Neuron (in vitro differentiated cells): ENCODE results near the gene ADGRG3.

Source experiments
- H2AFZ ChIP-seq: one replicate; pipeline ENCODE4 v1.6.1; 2013; ENCODE audit warnings: low read depth, mild to moderate bottlenecking, inconsistent platforms, low read length, moderate library complexity
- H3K27me3 ChIP-seq: one replicate; pipeline ENCODE4 v1.6.1; 2013; ENCODE audit warnings: low read length; ENCODE audit not compliant: insufficient read depth
- H3K36me3 ChIP-seq: one replicate; pipeline ENCODE4 v1.6.1; 2013; ENCODE audit warnings: low read length; ENCODE audit not compliant: insufficient read depth
- H3K4me1 ChIP-seq: one replicate; pipeline ENCODE4 v1.6.1; 2013; ENCODE audit warnings: low read length; ENCODE audit not compliant: insufficient read depth
- H3K4me3 ChIP-seq: 2 replicates; pipeline ENCODE4 v1.5.1; 2013; ENCODE audit warnings: mild to moderate bottlenecking, low read length, moderate library complexity
- H3K9me3 ChIP-seq: one replicate; pipeline ENCODE4 v1.6.1; 2013; ENCODE audit warnings: low read length

The ADGRG3 gene

DNA sequence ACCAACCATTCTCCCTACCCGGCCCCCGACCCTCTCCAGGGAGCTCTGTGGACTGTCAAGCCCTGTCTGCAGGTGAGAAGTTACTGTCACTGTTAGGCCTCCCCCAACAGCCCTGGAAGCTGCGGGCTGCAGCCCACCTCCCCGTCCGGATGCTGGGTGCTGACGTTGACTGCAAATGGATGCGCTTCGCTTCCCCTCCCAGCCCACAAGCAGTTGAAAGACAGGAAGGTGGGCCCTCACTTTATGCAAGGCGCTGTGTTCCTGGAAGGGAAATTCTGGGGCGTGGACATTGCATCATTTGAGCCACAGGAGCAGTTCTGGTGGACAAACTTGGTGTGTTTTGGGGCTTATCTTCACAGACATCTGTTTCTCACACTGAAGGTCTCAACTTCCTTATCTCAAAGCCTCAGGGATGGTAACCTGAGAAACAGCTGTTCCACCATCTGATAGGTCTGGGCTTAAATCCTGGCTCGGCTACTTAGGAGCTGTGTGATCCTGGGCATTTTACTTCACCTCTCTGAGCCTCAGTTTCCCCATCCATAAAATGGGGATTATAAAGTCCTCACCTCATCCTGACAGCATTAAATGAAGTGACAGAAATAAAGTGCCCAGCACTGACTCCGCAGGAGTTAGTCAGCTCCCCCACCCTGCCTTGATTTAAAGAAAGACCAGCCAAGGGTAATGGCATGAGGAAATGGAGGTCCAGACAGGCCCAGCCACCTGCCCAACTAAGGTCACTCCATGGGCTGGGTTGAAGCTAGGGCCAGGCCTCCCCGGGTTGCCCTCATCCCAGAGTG is 21.9 kb downstream of the ADGRG3 start:
- Histone ChIP-seq H3K4me3 (no peak overlapping the region), H2AFZ (no peak overlapping the region), H3K4me1 (peaks cover 5% of the 10 kb centered on the region), H3K36me3 (no peaks in the 10 kb centered on the region), H3K27me3 (peaks cover 3% of the 10 kb centered on the region), H3K9me3 (no peaks in the 10 kb centered on the region)

DNA sequence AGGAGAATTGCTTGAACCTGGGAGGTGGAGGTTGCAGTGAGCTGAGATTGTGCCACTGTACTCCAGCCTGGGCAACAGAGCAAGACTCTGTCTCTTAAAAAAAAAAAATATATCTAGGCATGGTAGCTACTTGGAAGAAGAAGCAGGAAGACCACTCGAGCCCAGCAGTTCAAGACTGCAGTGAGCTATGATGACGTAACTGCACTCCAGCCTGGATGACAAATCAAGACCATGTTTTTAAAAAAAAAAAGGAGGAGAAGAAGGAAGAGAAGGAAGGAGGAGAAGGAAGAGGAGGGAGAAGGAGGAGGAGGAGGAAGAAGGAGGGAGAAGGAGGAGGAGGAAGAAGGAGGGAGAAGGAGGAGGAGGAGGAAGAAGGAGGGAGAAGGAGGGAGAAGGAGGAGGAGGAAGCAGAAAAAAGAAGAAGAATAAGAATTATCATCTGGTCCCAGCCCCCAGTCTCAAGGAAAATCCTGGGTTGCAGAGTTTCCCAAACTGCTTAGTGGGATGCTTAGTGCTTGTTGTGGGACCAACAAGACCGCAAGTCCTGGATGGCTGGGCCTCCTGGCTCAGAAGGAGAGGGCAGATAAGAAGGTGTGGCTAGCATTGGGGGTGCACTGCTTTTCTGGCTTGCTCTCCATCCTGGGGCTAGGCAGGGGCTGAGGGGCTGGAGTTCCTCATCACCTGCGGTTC is 22.8 kb downstream of the ADGRG3 start:
- H3K27me3 ChIP-seq = peaks cover 3% of the 10 kb centered on the region
- H3K4me1 ChIP-seq = peaks cover 5% of the 10 kb centered on the region
- H3K4me3 ChIP-seq = no peak overlapping the region
- H3K36me3 ChIP-seq = no peaks in the 10 kb centered on the region
- no peak overlapping the region for H2AFZ ChIP-seq
- no peaks in the 10 kb centered on the region for H3K9me3 ChIP-seq

- Histone ChIP-seq H3K9me3 (no peaks in the 10 kb centered on the region), H3K27me3 (no peaks in the 10 kb centered on the region), H3K36me3 (no peaks in the 10 kb centered on the region), H3K4me3 (no peak overlapping the region), H2AFZ (no peak overlapping the region), H3K4me1 (peaks cover 5% of the 10 kb centered on the region)
Observed at GRCh38 chr16:57692636-57693035, 24.5 kb downstream of the ADGRG3 start.

DNA sequence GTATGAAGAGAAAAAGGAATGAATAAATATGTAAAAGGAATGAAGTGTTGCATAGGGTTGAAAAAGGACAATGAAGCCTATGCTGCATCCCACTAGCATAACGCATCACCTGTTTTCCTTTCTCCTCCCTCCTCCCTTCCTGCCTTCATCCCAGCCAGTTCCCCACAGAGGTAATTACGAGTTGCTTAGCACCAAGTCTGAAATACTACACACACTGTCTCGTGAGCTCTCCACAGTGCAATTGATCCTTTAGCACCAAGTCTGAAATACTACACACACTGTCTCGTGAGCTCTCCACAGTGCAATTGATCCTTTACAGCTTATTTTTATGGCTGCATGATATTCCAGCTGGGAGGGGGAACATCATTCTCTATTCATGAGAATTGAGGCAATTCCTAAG is 25.4 kb downstream of the ADGRG3 start:
- Histone ChIP-seq H3K27me3 (no peaks in the 10 kb centered on the region), H2AFZ (no peak overlapping the region), H3K4me1 (peaks cover 5% of the 10 kb centered on the region), H3K36me3 (no peaks in the 10 kb centered on the region), H3K9me3 (no peaks in the 10 kb centered on the region), H3K4me3 (no peak overlapping the region)

DNA sequence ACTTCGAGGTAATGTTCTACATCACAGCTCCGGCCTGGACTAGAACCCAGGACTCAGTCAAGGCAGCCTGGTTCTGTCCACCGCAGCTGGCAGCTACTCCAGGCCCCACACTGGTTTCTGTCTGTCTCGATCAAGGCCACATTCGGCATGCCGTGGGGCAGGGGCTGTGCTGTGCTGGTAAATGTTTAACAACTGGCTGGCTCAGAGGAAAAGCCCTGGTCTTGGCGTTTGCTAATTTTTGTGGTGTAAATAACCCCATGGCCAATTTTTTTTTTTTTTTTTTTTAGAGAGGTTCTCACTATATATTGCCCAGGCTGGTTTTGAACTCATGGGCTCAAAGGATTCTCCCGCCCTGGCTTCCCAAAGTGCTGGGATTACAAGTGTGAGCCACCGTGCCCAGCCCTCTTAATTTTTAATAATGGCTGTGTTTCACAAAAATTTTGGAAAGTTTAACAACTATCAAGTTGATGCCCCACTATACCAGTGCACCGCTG is 26.2 kb downstream of the ADGRG3 start:
- Histone ChIP-seq H3K4me1 (peaks cover 5% of the 10 kb centered on the region), H3K4me3 (no peak overlapping the region), H3K27me3 (peaks cover 3% of the 10 kb centered on the region), H3K36me3 (no peaks in the 10 kb centered on the region), H3K9me3 (no peaks in the 10 kb centered on the region), H2AFZ (no peak overlapping the region)

- Histone ChIP-seq H2AFZ (no peak within 1 kb of the TSS), H3K4me3 (peak within 1 kb of the TSS; percentile 34), H3K4me1 (no peaks in the 10 kb centered on the region), H3K36me3 (no peaks in the 10 kb centered on the region), H3K9me3 (no peaks in the 10 kb centered on the region), H3K27me3 (peaks cover 3% of the 10 kb centered on the region)
Observed at GRCh38 chr16:57694725-57695679, 26.9 kb downstream of the ADGRG3 start, which contains the start of gene DRC7. DRC7 (plus strand) TSS chr16:57694806; CDS start chr16:57697950, 3,144 bp downstream.

GRCh38 chr16:57695680-57696069 is 27.6 kb downstream of the ADGRG3 start:
- H3K36me3 ChIP-seq = no peaks in the 10 kb centered on the region
- H3K4me1 ChIP-seq = peaks cover 2% of the 10 kb centered on the region
- no peak overlapping the region for H3K4me3 ChIP-seq
- H3K27me3 ChIP-seq = peaks cover 3% of the 10 kb centered on the region
- no peak overlapping the region for H2AFZ ChIP-seq
- no peaks in the 10 kb centered on the region for H3K9me3 ChIP-seq

DNA sequence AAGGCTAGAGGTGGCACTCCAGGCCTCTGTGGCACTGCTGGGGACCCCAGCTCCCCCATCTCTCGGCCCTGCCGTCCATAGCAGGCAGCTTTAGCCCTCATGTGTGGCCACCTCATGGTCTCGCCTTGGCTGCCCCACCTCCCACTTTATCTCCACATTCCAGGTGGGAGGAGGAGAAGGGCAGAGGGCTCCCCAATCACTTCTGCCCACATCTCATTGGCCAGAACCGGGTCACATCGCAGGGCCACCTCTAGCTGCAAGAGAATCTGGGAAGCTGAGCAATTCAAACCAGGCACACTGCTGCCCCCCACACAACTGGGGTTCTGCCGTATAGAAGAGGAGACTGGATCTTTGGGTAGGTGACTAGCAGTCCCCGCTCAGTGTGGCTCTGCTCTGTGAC is 28.1 kb downstream of the ADGRG3 start:
- Histone ChIP-seq H3K9me3 (no peaks in the 10 kb centered on the region), H3K36me3 (no peaks in the 10 kb centered on the region), H3K4me1 (peaks cover 8% of the 10 kb centered on the region), H2AFZ (no peak overlapping the region), H3K4me3 (no peak overlapping the region), H3K27me3 (peaks cover 3% of the 10 kb centered on the region)

GRCh38 chr16:57697896-57698537 is 29.9 kb downstream of the ADGRG3 start:
- no peak overlapping the region for H3K4me3 ChIP-seq
- H3K4me1 ChIP-seq = peaks cover 17% of the 10 kb centered on the region
- peaks cover 3% of the 10 kb centered on the region for H3K27me3 ChIP-seq
- no peaks in the 10 kb centered on the region for H3K9me3 ChIP-seq
- no peak overlapping the region for H2AFZ ChIP-seq
- H3K36me3 ChIP-seq = no peaks in the 10 kb centered on the region

GRCh38 chr16:57698812-57699405 is 30.8 kb downstream of the ADGRG3 start:
- H3K9me3 ChIP-seq = no peaks in the 10 kb centered on the region
- H3K4me3 ChIP-seq = no peak overlapping the region
- peaks cover 17% of the 10 kb centered on the region for H3K4me1 ChIP-seq
- H3K27me3 ChIP-seq = peaks cover 3% of the 10 kb centered on the region
- H3K36me3 ChIP-seq = no peaks in the 10 kb centered on the region
- H2AFZ ChIP-seq = no peak overlapping the region

DNA sequence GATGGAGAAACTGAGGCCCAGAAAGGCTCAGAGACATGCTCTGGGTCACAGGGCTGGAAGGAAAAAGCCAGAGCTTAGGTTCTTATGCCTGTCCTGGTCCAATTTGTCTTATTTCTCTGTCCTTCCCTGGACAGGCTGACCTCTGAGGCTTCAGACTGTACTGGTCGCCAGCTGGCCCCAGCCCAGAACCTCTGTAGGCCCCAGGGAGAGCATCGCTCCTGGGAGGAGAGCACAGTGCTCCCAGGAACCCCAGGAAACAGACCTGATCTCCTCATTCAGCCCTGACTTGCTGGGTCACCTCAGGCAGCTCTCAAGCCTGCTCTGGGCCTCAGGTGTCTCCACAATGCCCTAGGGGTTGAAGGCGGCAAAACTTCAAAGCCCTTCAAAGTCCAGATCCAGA is 31.4 kb downstream of the ADGRG3 start:
- no peak overlapping the region for H3K4me3 ChIP-seq
- no peaks in the 10 kb centered on the region for H3K36me3 ChIP-seq
- H3K9me3 ChIP-seq = no peaks in the 10 kb centered on the region
- H3K4me1 ChIP-seq = peaks cover 17% of the 10 kb centered on the region
- H2AFZ ChIP-seq = no peak overlapping the region
- H3K27me3 ChIP-seq = peaks cover 3% of the 10 kb centered on the region

GRCh38 chr16:57699899-57700298 is 31.8 kb downstream of the ADGRG3 start:
- Histone ChIP-seq H3K9me3 (no peaks in the 10 kb centered on the region), H2AFZ (no peak overlapping the region), H3K4me3 (no peak overlapping the region), H3K4me1 (peaks cover 17% of the 10 kb centered on the region), H3K36me3 (no peaks in the 10 kb centered on the region), H3K27me3 (peaks cover 6% of the 10 kb centered on the region)
